Parathyroid adenoma (tissue), 2 donors: ENCODE data around the gene DNAH2.

Source experiments
- H2AFZ ChIP-seq: fragments of 300-600 bp; sonication (generic); one replicate; pipeline ENCODE4 v1.7.0; 2017; ENCODE audit warnings: antibody characterized with exemption, mild to moderate bottlenecking
- H3K27ac ChIP-seq: fragments of 300-600 bp; sonication (generic); one replicate; pipeline ENCODE4 v1.7.0; 2017
- H3K27me3 ChIP-seq: fragments of 300-600 bp; sonication (generic); one replicate; pipeline ENCODE4 v1.7.0; 2017; ENCODE audit warnings: low read length; ENCODE audit not compliant: control insufficient read depth, insufficient read depth
- H3K36me3 ChIP-seq: fragments of 300-600 bp; sonication (generic); one replicate; pipeline ENCODE4 v1.7.0; 2017; ENCODE audit warnings: low read length; ENCODE audit not compliant: control insufficient read depth, insufficient read depth
- H3K4me1 ChIP-seq: fragments of 300-600 bp; sonication (generic); one replicate; pipeline ENCODE4 v1.7.0; 2017; ENCODE audit warnings: control low read depth
- H3K4me2 ChIP-seq: fragments of 300-600 bp; sonication (generic); one replicate; pipeline ENCODE4 v1.7.0; 2017; ENCODE audit warnings: low read length
- H3K4me3 ChIP-seq: fragments of 300-600 bp; sonication (generic); one replicate; pipeline ENCODE4 v1.7.0; 2017; ENCODE audit warnings: low read depth, low read length
- H3K79me2 ChIP-seq: fragments of 300-600 bp; sonication (generic); one replicate; pipeline ENCODE4 v1.7.0; 2017; ENCODE audit warnings: control low read depth
- H3K9ac ChIP-seq: fragments of 300-600 bp; sonication (generic); one replicate; pipeline ENCODE4 v1.7.0; 2017; ENCODE audit warnings: mild to moderate bottlenecking
- H3K9me3 ChIP-seq: fragments of 300-600 bp; sonication (generic); one replicate; pipeline ENCODE4 v1.7.0; 2017; ENCODE audit warnings: low read length; ENCODE audit not compliant: control insufficient read depth
- TF ChIP-seq, protein P1 (sequence below): fragments of 300-600 bp; sonication (generic); IDR thresholded peaks from one replicate; pipeline ENCODE4 v1.7.0; 2017; ENCODE audit warnings: antibody characterized with exemption, mild to moderate bottlenecking
- donor health status: primary hyperparathyroidism.

DNAH2 gene

DNA sequence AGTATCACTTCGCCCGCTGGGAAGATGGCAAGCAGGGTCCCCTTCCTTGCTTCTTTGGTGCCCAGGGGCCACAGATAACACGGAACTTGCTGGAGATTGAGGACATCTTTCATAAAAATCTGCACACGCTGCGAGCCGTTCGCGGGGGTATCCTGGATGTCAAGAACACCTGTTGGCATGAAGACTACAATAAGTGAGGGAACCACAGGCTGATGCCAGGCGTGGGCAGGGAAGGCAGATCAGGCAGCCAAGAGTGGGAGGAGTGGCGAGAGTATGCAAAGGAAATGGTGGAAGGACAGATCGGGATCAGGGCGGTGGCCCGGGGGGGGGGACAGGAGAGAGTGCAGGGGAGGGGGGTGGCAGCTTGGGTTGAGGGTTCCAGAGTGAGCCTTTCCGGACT, 22.2 kb downstream of the DNAH2 start:
- Histone ChIP-seq H3K4me2 (no peak overlapping the region), H3K9me3 (no peaks in the 10 kb centered on the region), H3K27me3 (no peaks in the 10 kb centered on the region), H3K4me1 (peaks cover 3% of the 10 kb centered on the region), H3K4me3 (no peak overlapping the region), H3K27ac (no peak overlapping the region), H3K79me2 (no peaks in the 10 kb centered on the region), H3K36me3 (no peaks in the 10 kb centered on the region), H2AFZ (no peak overlapping the region), H3K9ac (no peak overlapping the region)
- TF ChIP-seq, protein P1, sequence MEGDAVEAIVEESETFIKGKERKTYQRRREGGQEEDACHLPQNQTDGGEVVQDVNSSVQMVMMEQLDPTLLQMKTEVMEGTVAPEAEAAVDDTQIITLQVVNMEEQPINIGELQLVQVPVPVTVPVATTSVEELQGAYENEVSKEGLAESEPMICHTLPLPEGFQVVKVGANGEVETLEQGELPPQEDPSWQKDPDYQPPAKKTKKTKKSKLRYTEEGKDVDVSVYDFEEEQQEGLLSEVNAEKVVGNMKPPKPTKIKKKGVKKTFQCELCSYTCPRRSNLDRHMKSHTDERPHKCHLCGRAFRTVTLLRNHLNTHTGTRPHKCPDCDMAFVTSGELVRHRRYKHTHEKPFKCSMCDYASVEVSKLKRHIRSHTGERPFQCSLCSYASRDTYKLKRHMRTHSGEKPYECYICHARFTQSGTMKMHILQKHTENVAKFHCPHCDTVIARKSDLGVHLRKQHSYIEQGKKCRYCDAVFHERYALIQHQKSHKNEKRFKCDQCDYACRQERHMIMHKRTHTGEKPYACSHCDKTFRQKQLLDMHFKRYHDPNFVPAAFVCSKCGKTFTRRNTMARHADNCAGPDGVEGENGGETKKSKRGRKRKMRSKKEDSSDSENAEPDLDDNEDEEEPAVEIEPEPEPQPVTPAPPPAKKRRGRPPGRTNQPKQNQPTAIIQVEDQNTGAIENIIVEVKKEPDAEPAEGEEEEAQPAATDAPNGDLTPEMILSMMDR: no peak

DNA sequence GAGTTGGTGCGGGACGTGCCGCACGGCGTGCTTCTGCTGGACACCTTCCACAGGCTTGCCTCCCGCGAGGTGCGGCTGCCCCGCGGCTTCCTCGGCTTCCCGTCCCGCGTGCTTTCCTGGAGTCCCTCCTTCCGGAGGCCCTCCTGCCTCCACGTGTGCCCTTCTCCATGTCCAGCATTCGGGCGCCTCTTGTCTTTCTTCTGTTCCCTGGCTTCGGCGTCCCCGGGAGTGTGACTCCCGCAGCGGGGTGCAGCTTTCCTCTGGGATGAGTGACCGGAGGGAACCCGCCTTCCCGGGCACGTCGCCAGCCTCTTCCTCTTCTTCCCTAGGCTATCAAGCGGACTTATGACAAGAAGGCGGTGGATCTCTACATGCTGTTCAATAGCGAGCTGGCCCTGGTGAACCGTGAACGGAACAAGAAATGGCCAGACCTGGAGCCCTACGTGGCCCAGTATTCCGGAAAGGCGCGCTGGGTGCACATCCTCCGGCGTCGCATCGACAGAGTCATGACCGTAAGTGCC, 23.0 kb downstream of the DNAH2 start:
- H3K36me3 ChIP-seq: no peaks in the 10 kb centered on the region
- H3K4me1 ChIP-seq: peaks cover 3% of the 10 kb centered on the region
- H3K27ac ChIP-seq: no peak overlapping the region
- no peaks in the 10 kb centered on the region for H3K9me3 ChIP-seq
- no peaks in the 10 kb centered on the region for H3K79me2 ChIP-seq
- peak overlapping the region; percentile 60 for H3K4me2 ChIP-seq
- peak overlapping the region; percentile 22 for H3K4me3 ChIP-seq
- H3K27me3 ChIP-seq: no peaks in the 10 kb centered on the region
- H2AFZ ChIP-seq: peak overlapping the region; percentile 2
- TF ChIP-seq, protein P1: no peak
- no peak overlapping the region for H3K9ac ChIP-seq

DNA sequence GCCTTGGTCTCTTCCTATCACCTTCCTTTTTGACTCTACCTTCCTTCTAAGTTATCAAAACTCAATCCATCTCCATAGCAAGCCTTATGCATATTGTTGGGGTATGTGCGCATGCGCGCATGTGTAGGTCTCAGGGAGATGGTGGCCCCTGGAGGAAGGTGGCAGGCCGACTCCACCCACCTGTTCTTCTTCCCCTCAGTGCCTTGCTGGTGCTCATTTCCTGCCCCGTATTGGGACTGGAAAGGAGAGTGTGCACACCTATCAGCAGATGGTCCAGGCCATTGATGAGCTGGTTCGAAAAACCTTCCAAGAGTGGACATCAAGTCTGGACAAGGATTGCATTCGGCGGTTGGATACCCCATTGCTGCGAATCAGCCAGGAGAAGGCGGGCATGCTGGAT, 25.2 kb downstream of the DNAH2 start:
- no peak overlapping the region for H2AFZ ChIP-seq
- no peak overlapping the region for H3K27ac ChIP-seq
- H3K4me1 ChIP-seq: peaks cover 6% of the 10 kb centered on the region
- H3K36me3 ChIP-seq: no peaks in the 10 kb centered on the region
- H3K27me3 ChIP-seq: no peaks in the 10 kb centered on the region
- H3K9ac ChIP-seq: no peak overlapping the region
- H3K9me3 ChIP-seq: no peaks in the 10 kb centered on the region
- H3K79me2 ChIP-seq: no peaks in the 10 kb centered on the region
- H3K4me3 ChIP-seq: no peak overlapping the region
- TF ChIP-seq, protein P1: no peak
- H3K4me2 ChIP-seq: no peak overlapping the region

DNA sequence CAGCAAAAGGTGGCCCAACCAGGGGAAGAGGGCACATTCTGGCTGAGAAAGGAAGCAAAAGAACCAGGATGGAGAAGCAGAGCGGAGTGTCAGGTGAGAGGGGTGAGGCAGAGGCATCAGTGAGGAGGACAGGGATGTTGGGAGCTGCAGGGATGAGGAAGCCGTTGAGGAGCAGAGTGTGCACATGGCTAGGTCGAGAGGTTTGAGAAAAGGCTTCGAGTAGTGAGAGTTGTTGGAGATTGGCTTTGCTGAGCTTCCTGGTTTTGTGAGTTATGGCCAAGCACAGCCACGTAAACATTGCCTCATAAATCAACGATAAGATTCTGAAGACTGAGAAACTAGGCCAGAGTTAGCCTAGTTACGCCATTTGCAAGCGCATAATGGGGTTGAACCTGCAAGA, 26.9 kb downstream of the DNAH2 start:
- Histone ChIP-seq H3K9me3 (no peaks in the 10 kb centered on the region), H3K4me2 (no peak overlapping the region), H3K27ac (no peak overlapping the region), H3K27me3 (no peaks in the 10 kb centered on the region), H3K36me3 (no peaks in the 10 kb centered on the region), H3K79me2 (no peaks in the 10 kb centered on the region), H2AFZ (no peak overlapping the region), H3K4me1 (peaks cover 9% of the 10 kb centered on the region), H3K9ac (no peak overlapping the region), H3K4me3 (no peak overlapping the region)
- TF ChIP-seq, protein P1: no peak

DNA sequence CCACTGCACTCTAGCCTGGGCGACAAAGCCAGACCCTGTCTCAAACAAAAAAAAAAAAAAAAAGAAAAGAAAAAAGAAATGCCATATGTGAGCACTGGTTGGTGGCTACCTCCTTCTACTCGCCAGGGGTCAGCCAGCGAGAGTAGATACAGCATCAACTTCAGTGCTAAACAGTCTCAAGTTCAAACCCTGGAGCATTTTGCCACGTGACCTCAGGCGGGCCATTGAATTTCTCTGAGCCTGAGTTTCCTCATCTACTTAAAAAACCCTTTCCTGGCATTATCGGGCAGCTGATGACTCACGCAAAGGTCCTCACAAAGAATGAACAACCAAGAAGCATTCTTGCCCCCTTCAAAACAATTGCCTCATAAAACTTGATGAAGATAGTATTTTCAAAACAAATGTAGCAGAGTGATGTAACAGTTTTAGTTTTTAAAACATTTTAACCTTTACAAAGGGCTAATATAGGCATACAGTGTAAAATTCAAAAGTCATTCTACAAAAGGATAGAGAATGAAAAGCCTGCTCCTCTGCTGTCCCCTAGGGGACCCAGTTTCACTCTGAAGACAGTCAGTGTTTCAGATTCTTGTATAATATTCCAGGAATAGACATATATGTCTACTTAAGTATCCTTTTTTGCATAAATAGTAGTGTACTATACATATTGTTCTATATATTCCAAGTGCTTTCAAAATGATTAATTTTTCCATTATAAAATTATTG, 28.4 kb downstream of the DNAH2 start:
- Histone ChIP-seq H3K9ac (no peak overlapping the region), H3K4me2 (no peak overlapping the region)
- TF ChIP-seq, protein P1: no peak

More for the DNA sequence above, 28.4 kb downstream of the DNAH2 start:
- Histone ChIP-seq H3K36me3 (no peaks in the 10 kb centered on the region), H3K27ac (no peak overlapping the region), H3K27me3 (no peaks in the 10 kb centered on the region), H3K9me3 (no peaks in the 10 kb centered on the region), H2AFZ (no peak overlapping the region), H3K79me2 (no peaks in the 10 kb centered on the region), H3K4me3 (no peak overlapping the region), H3K4me1 (peaks cover 7% of the 10 kb centered on the region)
